Measurements from ENCODE around the gene ZNF580.

DNA sequence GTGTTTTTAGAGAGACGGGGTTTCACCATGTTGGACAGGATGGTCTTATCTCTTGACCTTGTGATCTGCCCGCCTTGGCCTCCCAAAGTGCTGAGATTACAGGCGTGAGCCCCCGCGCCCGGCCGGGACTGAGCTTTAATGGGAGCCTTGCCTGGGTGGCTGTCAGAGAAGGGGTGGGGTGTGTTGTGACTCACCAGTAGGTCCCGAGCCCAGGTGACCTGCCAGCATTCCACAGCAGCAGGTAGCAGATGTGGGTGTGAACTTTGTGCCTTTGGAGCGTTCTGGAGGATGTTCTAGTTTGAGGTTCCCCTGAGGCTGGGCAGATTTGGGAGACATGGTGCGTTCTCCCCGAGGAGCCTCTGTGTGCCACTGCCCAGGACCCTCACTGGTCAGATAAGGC is 27.2 kb downstream of the ZNF580 start:
- TF ChIP-seq, protein P1, sequence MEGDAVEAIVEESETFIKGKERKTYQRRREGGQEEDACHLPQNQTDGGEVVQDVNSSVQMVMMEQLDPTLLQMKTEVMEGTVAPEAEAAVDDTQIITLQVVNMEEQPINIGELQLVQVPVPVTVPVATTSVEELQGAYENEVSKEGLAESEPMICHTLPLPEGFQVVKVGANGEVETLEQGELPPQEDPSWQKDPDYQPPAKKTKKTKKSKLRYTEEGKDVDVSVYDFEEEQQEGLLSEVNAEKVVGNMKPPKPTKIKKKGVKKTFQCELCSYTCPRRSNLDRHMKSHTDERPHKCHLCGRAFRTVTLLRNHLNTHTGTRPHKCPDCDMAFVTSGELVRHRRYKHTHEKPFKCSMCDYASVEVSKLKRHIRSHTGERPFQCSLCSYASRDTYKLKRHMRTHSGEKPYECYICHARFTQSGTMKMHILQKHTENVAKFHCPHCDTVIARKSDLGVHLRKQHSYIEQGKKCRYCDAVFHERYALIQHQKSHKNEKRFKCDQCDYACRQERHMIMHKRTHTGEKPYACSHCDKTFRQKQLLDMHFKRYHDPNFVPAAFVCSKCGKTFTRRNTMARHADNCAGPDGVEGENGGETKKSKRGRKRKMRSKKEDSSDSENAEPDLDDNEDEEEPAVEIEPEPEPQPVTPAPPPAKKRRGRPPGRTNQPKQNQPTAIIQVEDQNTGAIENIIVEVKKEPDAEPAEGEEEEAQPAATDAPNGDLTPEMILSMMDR (IDR thresholded peaks at IDR 0.05): no peak
- TF ChIP-seq POLR2A (IDR thresholded peaks at IDR 0.05): no peak

All from esophagus squamous epithelium (tissue), 4 donors.